Vagina (tissue), 2 donors: ENCODE data around the gene DLGAP5. TPM values are rescaled to one million over a fixed set of nuclear protein-coding genes. Genes with fewer than 3 reads are reported as not detected.

Experiments
- DNase-seq, 2 donors: peaks; one replicate each; pipeline ENCODE4 v3.0.0-alpha.2; 2017; ENCODE audit errors: extremely low spot score in 2 of 2
- H3K27ac ChIP-seq: fragments of 200-600 bp; sonication (generic); one replicate; pipeline ENCODE4 v1.5.1; 2019
- H3K27me3 ChIP-seq: fragments of 200-600 bp; sonication (generic); one replicate; pipeline ENCODE4 v1.5.1; 2019
- H3K36me3 ChIP-seq, 2 donors: fragments of 200-600 bp; sonication (generic); one replicate each; pipeline ENCODE4 v1.5.1; 2017 to 2019
- H3K4me1 ChIP-seq: fragments of 200-600 bp; sonication (generic); one replicate; pipeline ENCODE4 v1.5.1; 2019
- H3K4me3 ChIP-seq, 2 donors: fragments of 200-600 bp; sonication (generic); 1 replicate in 1 of 2; 2 replicates in 1 of 2; pipeline ENCODE4 v1.5.1; 2016 to 2019
- H3K9me3 ChIP-seq: fragments of 200-600 bp; sonication (generic); one replicate; pipeline ENCODE4 v1.5.1; 2019
- CTCF ChIP-seq, 3 experiments: fragments of 450-650 bp in 2 of 3; fragments of 200-600 bp in 1 of 3; sonication (generic) in 1 of 3; IDR thresholded peaks; one replicate each; pipeline ENCODE4 v1.5.1; 2017 to 2019; ENCODE audit warnings: antibody characterized with exemption in 3 of 3, mild to moderate bottlenecking in 2 of 3, moderate library complexity in 2 of 3
- POLR2A ChIP-seq, 2 donors: fragments of 450-650 bp; IDR thresholded peaks; one replicate each; pipeline ENCODE4 v1.6.1; 2017; ENCODE audit warnings: antibody characterized with exemption in 2 of 2, mild to moderate bottlenecking in 2 of 2, moderate library complexity in 2 of 2
- POLR2AphosphoS5 ChIP-seq, 2 donors: sonication (generic); formaldehyde crosslinking; IDR thresholded peaks; one replicate each; pipeline ENCODE4 v1.9.0; 2017; ENCODE audit warnings: antibody characterized with exemption in 2 of 2, mild to moderate bottlenecking in 2 of 2, low read depth in 1 of 2; ENCODE audit not compliant: insufficient read depth in 1 of 2
- intact Hi-C: fragments of 100-400 bp; cut with DNase I; formaldehyde crosslinking; loops from one replicate; pipeline ENCODE4 v1.15.1; 2023
- total RNA-seq: library from RNA; depleted of rRNA; stranded (reverse); fragments of >200 nt; gene quantifications from one replicate; pipeline ENCODE4 v1.2.3, GENCODE V29; 2016

Gene DLGAP5
- total RNA-seq, 1 donor from 2014 or later = 2.2 TPM

- Histone ChIP-seq H3K36me3 (no peaks in the 10 kb centered on the region), H3K4me3 (no peak overlapping the region), H3K9me3 (no peaks in the 10 kb centered on the region), H3K4me1 (peaks cover 81% of the 10 kb centered on the region), H3K27ac (no peak overlapping the region), H3K27me3 (no peaks in the 10 kb centered on the region)
- intact Hi-C loops = loop anchor here (10.0 kb wide), 1 partner anchor 66 kb away; the partner anchor contains the start of gene MAPK1IP1L
- TF ChIP-seq CTCF (IDR thresholded peaks at IDR 0.05) (no peak), POLR2AphosphoS5 (IDR thresholded peaks at IDR 0.05; ENCODE audit: insufficient read depth in 1 of 2, low read depth in 1 of 2) (no peak), POLR2A (IDR thresholded peaks at IDR 0.05) (no peak)
- no peak for DNase-seq
Measured at GRCh38 chr14:55120571-55121495, 70.6 kb downstream of the DLGAP5 start.

GRCh38 chr14:55118761-55119160 lies 72.6 kb downstream of the DLGAP5 start:
- no peaks in the 10 kb centered on the region for H3K27me3 ChIP-seq
- no peak for DNase-seq
- H3K27ac ChIP-seq = peak overlapping the region; percentile 83
- peaks cover 63% of the 10 kb centered on the region for H3K4me1 ChIP-seq
- H3K4me3 ChIP-seq = no peak overlapping the region
- H3K36me3 ChIP-seq = no peaks in the 10 kb centered on the region
- intact Hi-C loops = no loop called here
- TF ChIP-seq POLR2A (IDR thresholded peaks at IDR 0.05) = no peak
- peak in 1 of 2 donors; percentile 9 for TF ChIP-seq POLR2AphosphoS5 (IDR thresholded peaks at IDR 0.05; ENCODE audit: insufficient read depth in 1 of 2, low read depth in 1 of 2)
- TF ChIP-seq CTCF (IDR thresholded peaks at IDR 0.05) = no peak
- no peaks in the 10 kb centered on the region for H3K9me3 ChIP-seq

- DNase-seq = no peak
Measured at GRCh38 chr14:55117803-55118441, 73.5 kb downstream of the DLGAP5 start.

GRCh38 chr14:55116246-55117030 lies 74.9 kb downstream of the DLGAP5 start:
- DNase-seq = no peak
- intact Hi-C loops = no loop called here
- TF ChIP-seq POLR2AphosphoS5 (IDR thresholded peaks at IDR 0.05; ENCODE audit: insufficient read depth in 1 of 2, low read depth in 1 of 2) (no peak), POLR2A (IDR thresholded peaks at IDR 0.05) (no peak), CTCF (IDR thresholded peaks at IDR 0.05) (no peak)
- Histone ChIP-seq H3K36me3 (no peaks in the 10 kb centered on the region), H3K4me1 (peaks cover 40% of the 10 kb centered on the region), H3K27me3 (no peaks in the 10 kb centered on the region), H3K9me3 (no peaks in the 10 kb centered on the region), H3K27ac (no peak overlapping the region), H3K4me3 (no peak overlapping the region)

More at GRCh38 chr14:55117803-55118441, 73.5 kb downstream of the DLGAP5 start:
- no peaks in the 10 kb centered on the region for H3K36me3 ChIP-seq
- no peak overlapping the region for H3K4me3 ChIP-seq
- intact Hi-C loops = no loop called here
- peaks cover 55% of the 10 kb centered on the region for H3K4me1 ChIP-seq
- TF ChIP-seq POLR2AphosphoS5 (IDR thresholded peaks at IDR 0.05; ENCODE audit: insufficient read depth in 1 of 2, low read depth in 1 of 2) (peak in 1 of 2 donors; percentile 74), CTCF (IDR thresholded peaks at IDR 0.05) (no peak)
- H3K27me3 ChIP-seq = no peaks in the 10 kb centered on the region
- peak overlapping the region; percentile 83 for H3K27ac ChIP-seq
- H3K9me3 ChIP-seq = no peaks in the 10 kb centered on the region
